ENCODE data around the gene APOL1.

DNA sequence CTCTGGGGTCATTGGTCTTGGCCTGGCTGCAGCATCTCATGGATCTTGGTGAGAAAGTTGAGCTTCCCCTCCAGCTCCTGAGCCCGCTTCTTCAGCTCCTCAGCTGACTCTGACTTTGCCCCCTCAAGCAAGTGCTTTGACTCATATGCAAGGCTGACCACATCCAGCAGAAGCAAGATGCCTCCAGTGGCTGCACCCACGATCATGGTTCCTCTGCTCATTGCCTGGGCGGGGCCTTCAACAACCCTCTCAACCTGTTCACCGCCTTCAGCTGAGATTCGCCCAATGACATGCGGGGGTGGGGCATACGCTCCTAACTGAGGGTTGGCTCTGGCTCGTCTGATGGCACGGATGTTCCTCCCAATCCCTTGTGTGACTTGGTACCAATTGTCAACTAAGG is 25.5 kb upstream of the APOL1 start:
- no peak for TF ChIP-seq POLR2A (IDR thresholded peaks at IDR 0.05)
- TF ChIP-seq, protein P1, sequence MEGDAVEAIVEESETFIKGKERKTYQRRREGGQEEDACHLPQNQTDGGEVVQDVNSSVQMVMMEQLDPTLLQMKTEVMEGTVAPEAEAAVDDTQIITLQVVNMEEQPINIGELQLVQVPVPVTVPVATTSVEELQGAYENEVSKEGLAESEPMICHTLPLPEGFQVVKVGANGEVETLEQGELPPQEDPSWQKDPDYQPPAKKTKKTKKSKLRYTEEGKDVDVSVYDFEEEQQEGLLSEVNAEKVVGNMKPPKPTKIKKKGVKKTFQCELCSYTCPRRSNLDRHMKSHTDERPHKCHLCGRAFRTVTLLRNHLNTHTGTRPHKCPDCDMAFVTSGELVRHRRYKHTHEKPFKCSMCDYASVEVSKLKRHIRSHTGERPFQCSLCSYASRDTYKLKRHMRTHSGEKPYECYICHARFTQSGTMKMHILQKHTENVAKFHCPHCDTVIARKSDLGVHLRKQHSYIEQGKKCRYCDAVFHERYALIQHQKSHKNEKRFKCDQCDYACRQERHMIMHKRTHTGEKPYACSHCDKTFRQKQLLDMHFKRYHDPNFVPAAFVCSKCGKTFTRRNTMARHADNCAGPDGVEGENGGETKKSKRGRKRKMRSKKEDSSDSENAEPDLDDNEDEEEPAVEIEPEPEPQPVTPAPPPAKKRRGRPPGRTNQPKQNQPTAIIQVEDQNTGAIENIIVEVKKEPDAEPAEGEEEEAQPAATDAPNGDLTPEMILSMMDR (IDR thresholded peaks at IDR 0.05): no peak

Measured in testis (tissue), 2 donors.